Ascending aorta (tissue), 2 donors: ENCODE results near the gene CCDC12. TPM values are rescaled to one million over a fixed set of nuclear protein-coding genes. Genes with fewer than 3 reads are reported as not detected.

ENCODE experiments used
- DNase-seq, 2 donors: peaks; one replicate each; pipeline ENCODE4 v3.0.0-alpha.2; 2019; ENCODE audit warnings: low spot score in 2 of 2
- H3K27ac ChIP-seq, 2 donors: fragments of 200-600 bp; sonication (generic); one replicate each; pipeline ENCODE4 v1.5.1; 2016 to 2017; ENCODE audit warnings: mild to moderate bottlenecking in 1 of 2
- H3K27me3 ChIP-seq: fragments of 200-600 bp; sonication (generic); one replicate; pipeline ENCODE4 v1.5.1; 2017
- H3K36me3 ChIP-seq, 2 donors: fragments of 200-600 bp; sonication (generic); one replicate each; pipeline ENCODE4 v1.5.1; 2016
- H3K4me1 ChIP-seq, 2 donors: fragments of 200-600 bp; sonication (generic); one replicate each; pipeline ENCODE4 v1.5.1; 2016 to 2017; ENCODE audit warnings: mild to moderate bottlenecking in 1 of 2
- H3K4me3 ChIP-seq, 2 donors: fragments of 200-600 bp; sonication (generic); one replicate each; pipeline ENCODE4 v1.5.1; 2016 to 2017; ENCODE audit warnings: mild to moderate bottlenecking in 1 of 2
- H3K9me3 ChIP-seq, 2 donors: fragments of 200-600 bp; sonication (generic); one replicate each; pipeline ENCODE4 v1.5.1; 2016
- CTCF ChIP-seq, 3 experiments: fragments of 200-600 bp in 2 of 3; fragments of 450-650 bp in 1 of 3; sonication (generic) in 2 of 3; IDR thresholded peaks; one replicate each; pipeline ENCODE4 v1.5.1; 2016 to 2019; ENCODE audit warnings: antibody characterized with exemption in 3 of 3, mild to moderate bottlenecking in 1 of 3, moderate library complexity in 1 of 3
- intact Hi-C: fragments of 100-400 bp; cut with DNase I; formaldehyde crosslinking; loops from one replicate; pipeline ENCODE4 v1.15.1; 2023
- total RNA-seq: library from RNA; depleted of rRNA; stranded (reverse); fragments of >200 nt; gene quantifications from one replicate; pipeline ENCODE4 v1.1.0, GENCODE V29; 2016

CCDC12 gene
- total RNA-seq, 1 donor from 2014 or later: 34.3 TPM

- Histone ChIP-seq H3K36me3 (no peaks in the 10 kb centered on the region), H3K9me3 (no peaks in the 10 kb centered on the region), H3K4me3 (no peak overlapping the region), H3K27me3 (no peaks in the 10 kb centered on the region), H3K27ac (no peak overlapping the region), H3K4me1 (peaks cover 3 to 15% of the 10 kb centered on the region in 2 donors)
- DNase-seq: no peak
- no peak for TF ChIP-seq CTCF (IDR thresholded peaks at IDR 0.05)
- intact Hi-C loops: no loop called here
These were observed 91.6 kb downstream of the CCDC12 start for GRCh38 chr3:46884929-46885328.

- H3K4me3 ChIP-seq: no peak overlapping the region
- TF ChIP-seq CTCF (IDR thresholded peaks at IDR 0.05): no peak
- H3K36me3 ChIP-seq: no peaks in the 10 kb centered on the region
- no peaks in the 10 kb centered on the region for H3K27me3 ChIP-seq
- no peak overlapping the region for H3K27ac ChIP-seq
- H3K9me3 ChIP-seq: no peaks in the 10 kb centered on the region
- peaks cover 3 to 15% of the 10 kb centered on the region in 2 donors for H3K4me1 ChIP-seq
- DNase-seq: no peak
- intact Hi-C loops: no loop called here
These were observed 92.1 kb downstream of the CCDC12 start for GRCh38 chr3:46884427-46884826.

- no peak for TF ChIP-seq CTCF (IDR thresholded peaks at IDR 0.05)
- H3K4me1 ChIP-seq: peaks cover 5 to 15% of the 10 kb centered on the region in 2 donors
- intact Hi-C loops: no loop called here
- no peaks in the 10 kb centered on the region for H3K36me3 ChIP-seq
- DNase-seq: no peak
- peak overlapping the region; percentile 84 to 89 for H3K4me3 ChIP-seq
- H3K27me3 ChIP-seq: no peaks in the 10 kb centered on the region
- H3K27ac ChIP-seq: peak overlapping the region in 1 of 2 donors; percentile 83
- H3K9me3 ChIP-seq: no peaks in the 10 kb centered on the region
These were observed 92.7 kb downstream of the CCDC12 start for GRCh38 chr3:46883830-46884185.

- Histone ChIP-seq H3K9me3 (no peaks in the 10 kb centered on the region), H3K27me3 (no peaks in the 10 kb centered on the region), H3K4me3 (peak overlapping the region; percentile 84 to 89), H3K27ac (peak overlapping the region; percentile 74 to 83), H3K36me3 (no peaks in the 10 kb centered on the region), H3K4me1 (peaks cover 6 to 15% of the 10 kb centered on the region in 2 donors)
- no peak for TF ChIP-seq CTCF (IDR thresholded peaks at IDR 0.05)
- intact Hi-C loops: no loop called here
- no peak for DNase-seq
These were observed 93.3 kb downstream of the CCDC12 start for GRCh38 chr3:46883054-46883829.

GRCh38 chr3:46882377-46883053 is 94.0 kb downstream of the CCDC12 start:
- DNase-seq: no peak
- no peak for TF ChIP-seq CTCF (IDR thresholded peaks at IDR 0.05)
- intact Hi-C loops: no loop called here

More at GRCh38 chr3:46882377-46883053, 94.0 kb downstream of the CCDC12 start:
- Histone ChIP-seq H3K4me1 (peaks cover 6 to 15% of the 10 kb centered on the region in 2 donors), H3K36me3 (no peaks in the 10 kb centered on the region), H3K27ac (peak overlapping the region; percentile 74 to 83), H3K9me3 (no peaks in the 10 kb centered on the region), H3K27me3 (no peaks in the 10 kb centered on the region), H3K4me3 (peak overlapping the region; percentile 84 to 89)
